Smooth muscle cell (in vitro differentiated cells): ENCODE results near the gene TMTC2. TPM values are rescaled to one million over a fixed set of nuclear protein-coding genes. Genes with fewer than 3 reads are reported as not detected.
A peak's percentile ranks its signal among the peaks of the same experiment; 100 is the strongest.

Source experiments
- DNase-seq: peaks from one replicate; lab custom pipeline; 2025; ENCODE audit not compliant: unreplicated experiment; lab: John Stamatoyannopoulos, UW
- H2AFZ ChIP-seq: fragments of 200-600 bp; sonication (generic); 2 replicates; pipeline ENCODE4 v1.6.0; 2016; ENCODE audit warnings: antibody characterized with exemption, low read depth, mild to moderate bottlenecking
- H3F3A ChIP-seq: fragments of 200-600 bp; sonication (generic); 2 replicates; pipeline ENCODE4 v1.6.0; 2017; ENCODE audit warnings: antibody characterized with exemption, low read depth
- H3K27ac ChIP-seq: fragments of 200-600 bp; sonication (generic); 2 replicates; pipeline ENCODE4 v1.5.1; 2016; ENCODE audit warnings: low read depth, mild to moderate bottlenecking
- H3K27me3 ChIP-seq: fragments of 200-600 bp; sonication (generic); 2 replicates; pipeline ENCODE4 v1.6.1; 2016; ENCODE audit warnings: low read depth, mild to moderate bottlenecking
- H3K36me3 ChIP-seq: fragments of 200-600 bp; sonication (generic); 2 replicates; pipeline ENCODE4 v1.5.1; 2016; ENCODE audit warnings: low read depth
- H3K4me1 ChIP-seq: fragments of 200-600 bp; sonication (generic); 2 replicates; pipeline ENCODE4 v1.5.1; 2016; ENCODE audit warnings: low read depth
- H3K4me2 ChIP-seq: fragments of 200-600 bp; sonication (generic); 2 replicates; pipeline ENCODE4 v1.6.0; 2016; ENCODE audit warnings: mild to moderate bottlenecking
- H3K4me3 ChIP-seq: fragments of 200-600 bp; sonication (generic); 2 replicates; pipeline ENCODE4 v1.5.1; 2016; ENCODE audit warnings: mild to moderate bottlenecking
- H3K79me2 ChIP-seq: fragments of 200-600 bp; sonication (generic); 2 replicates; pipeline ENCODE4 v1.6.0; 2016; ENCODE audit warnings: low read depth, mild to moderate bottlenecking
- H3K9ac ChIP-seq: fragments of 200-600 bp; sonication (generic); 2 replicates; pipeline ENCODE4 v1.6.0; 2016; ENCODE audit warnings: low read depth
- H3K9me3 ChIP-seq: fragments of 200-600 bp; sonication (generic); replicated peaks from 2 replicates; pipeline ENCODE4 v1.5.1; 2016; ENCODE audit warnings: low read depth
- H4K20me1 ChIP-seq: fragments of 200-600 bp; sonication (generic); 2 replicates; pipeline ENCODE4 v1.6.0; 2016; ENCODE audit warnings: low read depth
- CTCF ChIP-seq: fragments of 200-600 bp; sonication (generic); IDR thresholded peaks from 2 replicates; pipeline ENCODE4 v1.5.1; 2017; ENCODE audit warnings: borderline replicate concordance, mild to moderate bottlenecking, antibody characterized with exemption; ENCODE audit not compliant: insufficient read depth, poor library complexity, severe bottlenecking
- WGBS: methylation state at CpG from one replicate; pipeline ENCODE4 v1.1.7; 2016; ENCODE audit warnings: low lambda C conversion rate; 5-methylcytosine and 5-hydroxymethylcytosine counted together
- polyA plus RNA-seq: library from polyadenylated mRNA; unstranded; fragments of >200 nt; fragmentation: Nextera tagmentation; extraction: Ambion mirVana; gene quantifications from 2 replicates; pipeline ENCODE4 v1.2.1, GENCODE V29; 2016
- total RNA-seq: library from RNA; depleted of rRNA; stranded (reverse); fragments of >200 nt; gene quantifications from 2 replicates; pipeline ENCODE4 v1.2.3, GENCODE V29; 2014

The TMTC2 gene
- total and polyA plus RNA-seq, 2 experiments from 2014 or later = 0.71 to 10.6 TPM

DNA sequence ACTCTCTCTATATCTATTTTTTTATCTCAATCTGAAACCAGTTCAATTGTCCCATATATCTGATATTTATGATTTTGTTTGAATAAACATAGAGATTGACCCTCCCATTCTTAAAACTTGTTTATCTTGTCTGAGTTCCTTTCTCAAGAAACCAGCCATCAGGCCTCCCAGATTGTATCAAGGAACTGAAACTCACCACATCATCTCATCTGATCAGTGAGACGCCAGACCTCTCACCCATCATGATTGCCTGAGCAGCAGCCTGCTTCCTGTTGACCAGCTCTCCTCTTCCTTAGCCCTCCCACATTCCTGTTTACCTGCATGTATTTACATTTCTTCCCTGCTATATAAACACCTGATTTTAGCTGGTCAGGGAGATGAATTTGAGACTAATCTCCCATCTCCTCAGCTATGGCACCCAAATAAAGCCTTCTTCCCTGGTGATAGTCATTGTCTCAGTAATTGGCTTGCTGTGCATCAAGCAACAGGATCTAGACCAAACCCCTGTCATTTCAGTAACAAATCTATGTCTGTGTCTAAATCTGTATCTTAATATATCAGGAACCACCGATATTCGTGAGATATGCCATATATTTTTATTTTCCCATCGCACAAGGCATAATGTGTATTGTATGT, 323.6 kb downstream of the TMTC2 start:
- TF ChIP-seq CTCF = no peak
- 75% methylated on average over 4 of the region's 4 CpGs for WGBS
- Histone ChIP-seq H4K20me1 (no peaks in the 10 kb centered on the region), H3K9me3 (peaks cover 8% of the 10 kb centered on the region), H3K36me3 (peaks cover 8% of the 10 kb centered on the region), H3K79me2 (no peaks in the 10 kb centered on the region), H3F3A (peaks cover 3% of the 10 kb centered on the region), H2AFZ (no peak overlapping the region), H3K9ac (no peak overlapping the region), H3K4me3 (no peak overlapping the region), H3K27ac (no peak overlapping the region), H3K4me1 (no peaks in the 10 kb centered on the region), H3K4me2 (no peak overlapping the region), H3K27me3 (no peaks in the 10 kb centered on the region)
- DNase-seq = no peak

DNA sequence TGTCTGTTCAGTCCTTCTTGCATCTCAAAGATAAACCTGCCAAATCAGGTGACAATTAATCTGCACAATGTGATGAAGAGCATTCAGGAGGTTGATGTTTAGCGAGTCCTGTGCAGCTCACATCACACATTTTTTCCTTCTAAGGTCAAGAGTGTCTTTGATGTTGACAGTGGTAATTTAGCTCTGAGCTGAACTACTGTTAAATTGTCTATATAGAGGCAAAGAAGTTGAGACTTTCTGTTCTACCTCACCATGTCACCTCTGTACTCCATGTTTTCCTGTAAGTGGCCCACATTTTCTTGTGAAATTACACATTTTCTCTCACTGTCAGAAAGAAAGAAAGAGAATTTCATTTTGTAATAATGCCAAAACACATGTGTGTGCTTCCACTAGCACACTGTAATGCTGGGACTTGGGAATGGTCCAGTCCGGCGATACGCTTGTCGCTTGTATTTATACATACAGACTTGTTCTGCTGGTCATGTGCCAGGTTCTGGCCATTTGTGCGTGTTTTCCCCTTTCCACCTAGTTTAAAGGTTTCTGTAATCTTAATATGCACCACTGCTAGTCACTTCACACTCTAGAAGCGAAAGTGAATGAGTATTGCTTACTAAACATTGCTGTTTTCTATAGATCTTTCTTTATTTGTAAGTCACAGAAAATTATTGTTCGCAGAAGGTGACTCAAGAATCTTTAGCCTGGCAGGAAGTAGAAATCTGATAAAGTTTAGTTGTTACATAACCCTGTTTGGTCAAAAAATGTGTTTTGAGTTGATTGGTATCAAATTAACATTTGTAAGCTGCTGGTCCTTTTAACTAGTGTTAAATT, 328.9 kb downstream of the TMTC2 start:
- no peaks in the 10 kb centered on the region for H3K9me3 ChIP-seq
- H3K4me3 ChIP-seq = no peak overlapping the region
- no peak overlapping the region for H3K9ac ChIP-seq
- peaks cover 13% of the 10 kb centered on the region for H3F3A ChIP-seq
- no peaks in the 10 kb centered on the region for H3K27me3 ChIP-seq
- WGBS = 83% methylated on average over 8 of the region's 8 CpGs
- H2AFZ ChIP-seq = no peak overlapping the region
- peak overlapping the region; percentile 38 for H3K4me2 ChIP-seq
- peaks cover 28% of the 10 kb centered on the region for H3K4me1 ChIP-seq
- H3K27ac ChIP-seq = peak overlapping the region; percentile 17
- no peaks in the 10 kb centered on the region for H4K20me1 ChIP-seq
- no peaks in the 10 kb centered on the region for H3K79me2 ChIP-seq
- no peaks in the 10 kb centered on the region for H3K36me3 ChIP-seq
- DNase-seq = no peak
- no peak for TF ChIP-seq CTCF

DNA sequence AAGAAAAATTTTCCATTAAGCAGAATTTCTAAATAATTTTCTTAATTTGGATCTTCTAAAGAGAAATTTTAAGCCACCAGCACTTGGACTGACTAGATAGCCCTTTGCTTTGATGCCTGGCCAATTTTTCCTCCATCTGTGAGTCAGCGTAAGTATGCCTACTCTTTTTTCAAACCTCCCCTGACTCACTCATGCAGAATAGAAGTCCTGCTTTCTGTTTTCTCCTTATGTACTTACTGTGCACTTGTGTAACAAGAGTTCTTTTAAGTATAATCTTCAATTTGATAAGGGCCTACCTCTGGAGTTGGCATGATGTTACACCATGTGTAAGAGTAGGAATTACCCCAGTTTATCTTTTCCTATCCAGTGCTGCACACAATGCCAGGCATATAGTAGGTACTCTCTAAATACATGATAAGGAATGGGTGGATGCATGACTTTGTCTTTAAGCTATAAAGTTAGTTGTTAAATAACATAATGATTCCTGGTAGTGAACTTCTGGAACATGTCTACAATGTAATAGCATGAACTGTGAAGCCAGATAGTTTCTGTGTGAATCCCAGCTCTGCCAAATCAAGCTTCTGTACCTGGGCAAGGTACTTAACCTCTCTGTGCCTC, 329.6 kb downstream of the TMTC2 start:
- Histone ChIP-seq H3K79me2 (no peaks in the 10 kb centered on the region), H3K9ac (no peak overlapping the region), H3K9me3 (no peaks in the 10 kb centered on the region)

More for the DNA sequence above, 329.6 kb downstream of the TMTC2 start:
- no peak for TF ChIP-seq CTCF
- Histone ChIP-seq H3K4me2 (peak overlapping the region; percentile 38), H3K27me3 (no peaks in the 10 kb centered on the region), H3F3A (peaks cover 13% of the 10 kb centered on the region), H3K27ac (peak overlapping the region; percentile 17), H3K4me1 (peaks cover 28% of the 10 kb centered on the region), H3K36me3 (no peaks in the 10 kb centered on the region), H4K20me1 (no peaks in the 10 kb centered on the region), H3K4me3 (no peak overlapping the region), H2AFZ (no peak overlapping the region)
- DNase-seq = no peak
- WGBS = 4% methylated on average over 1 of the region's 1 CpG
